HEK293T (cell line): ENCODE data around the gene ZIM2.

Experiments used
- ARNT ChIP-seq: fragments of 450-650 bp; IDR thresholded peaks from 2 replicates; pipeline ENCODE4 v1.6.1; 2017; ENCODE audit warnings: mild to moderate bottlenecking
- BHLHE40 ChIP-seq: fragments of 450-650 bp; IDR thresholded peaks from 2 replicates; pipeline ENCODE4 v1.6.1; 2016; ENCODE audit warnings: mild to moderate bottlenecking, moderate library complexity, borderline replicate concordance
- ELF4 ChIP-seq: fragments of 450-650 bp; IDR thresholded peaks from 2 replicates; pipeline ENCODE4 v1.6.1; 2017; ENCODE audit warnings: antibody characterized with exemption
- FOXK2 ChIP-seq: fragments of 450-650 bp; IDR thresholded peaks from 2 replicates; pipeline ENCODE4 v1.6.1; 2016; ENCODE audit warnings: mild to moderate bottlenecking
- FOXM1 ChIP-seq: fragments of 450-650 bp; IDR thresholded peaks from 2 replicates; pipeline ENCODE4 v1.6.1; 2017; ENCODE audit warnings: mild to moderate bottlenecking, borderline replicate concordance
- HDGF ChIP-seq: fragments of 450-650 bp; IDR thresholded peaks from 2 replicates; pipeline ENCODE4 v1.6.1; 2017; ENCODE audit warnings: antibody characterized with exemption, borderline replicate concordance
- NFRKB ChIP-seq: fragments of 450-650 bp; IDR thresholded peaks from 2 replicates; pipeline ENCODE4 v1.6.1; 2016; ENCODE audit warnings: mild to moderate bottlenecking, moderate library complexity
- SP1 ChIP-seq: fragments of 450-650 bp; IDR thresholded peaks from 2 replicates; pipeline ENCODE4 v1.6.1; 2017
- SUZ12 ChIP-seq: fragments of 450-650 bp; IDR thresholded peaks from 2 replicates; pipeline ENCODE4 v1.6.1; 2016; ENCODE audit warnings: mild to moderate bottlenecking
- TARDBP ChIP-seq: fragments of 450-650 bp; IDR thresholded peaks from 2 replicates; pipeline ENCODE4 v1.6.1; 2016
- ZNF384 ChIP-seq: fragments of 450-650 bp; IDR thresholded peaks from 2 replicates; pipeline ENCODE4 v1.6.1; 2016
- TF ChIP-seq, protein P1 (sequence below): fragments of 450-650 bp; IDR thresholded peaks from 2 replicates; pipeline ENCODE4 v1.6.1; 2016

DNA sequence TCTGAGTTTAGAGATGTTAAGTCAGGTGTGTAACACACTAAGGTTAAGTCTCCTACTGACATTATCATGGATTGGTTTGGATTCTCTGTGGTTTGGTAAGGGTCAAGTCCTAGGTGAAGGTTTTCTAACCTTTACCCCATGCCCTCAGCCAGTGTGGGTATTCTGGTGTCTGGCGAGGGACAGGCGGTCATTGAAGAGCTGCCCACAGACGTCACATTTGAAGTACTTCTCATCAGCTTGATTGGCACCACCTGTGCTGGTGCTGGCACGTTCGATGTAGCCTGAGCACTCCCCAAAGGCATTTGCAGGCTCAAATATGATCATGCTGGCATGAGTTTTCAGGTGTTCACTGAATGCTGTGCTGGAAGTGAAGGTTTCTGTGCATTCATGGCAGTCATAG, 27.0 kb downstream of the ZIM2 start:
- TF ChIP-seq ELF4 (no peak), FOXM1 (no peak), BHLHE40 (no peak), FOXK2 (no peak), NFRKB (no peak), ARNT (no peak), HDGF (no peak), ZNF384 (no peak), SP1 (no peak), SUZ12 (no peak), TARDBP (no peak)
- TF ChIP-seq, protein P1, sequence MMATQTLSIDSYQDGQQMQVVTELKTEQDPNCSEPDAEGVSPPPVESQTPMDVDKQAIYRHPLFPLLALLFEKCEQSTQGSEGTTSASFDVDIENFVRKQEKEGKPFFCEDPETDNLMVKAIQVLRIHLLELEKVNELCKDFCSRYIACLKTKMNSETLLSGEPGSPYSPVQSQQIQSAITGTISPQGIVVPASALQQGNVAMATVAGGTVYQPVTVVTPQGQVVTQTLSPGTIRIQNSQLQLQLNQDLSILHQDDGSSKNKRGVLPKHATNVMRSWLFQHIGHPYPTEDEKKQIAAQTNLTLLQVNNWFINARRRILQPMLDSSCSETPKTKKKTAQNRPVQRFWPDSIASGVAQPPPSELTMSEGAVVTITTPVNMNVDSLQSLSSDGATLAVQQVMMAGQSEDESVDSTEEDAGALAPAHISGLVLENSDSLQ, result no peak
